ENCODE data around the gene ALPG.
"Not testable (repeated sequence)": the region's sequence is repeated elsewhere in the genome, so short reads cannot be mapped to it uniquely, and the experiment has no call there.

Gene ALPG

GRCh38 chr2:232377841-232378734, 28.6 kb upstream of the ALPG start:
- no peak for DNase-seq

- DNase-seq, result not testable (repeated sequence)
Observed at GRCh38 chr2:232378735-232379151, 27.9 kb upstream of the ALPG start, which contains the start of gene ALPP. Gene ALPP, plus strand, starts transcription at chr2:232378751. Its CDS starts 52 bp downstream, at chr2:232378803.

DNA sequence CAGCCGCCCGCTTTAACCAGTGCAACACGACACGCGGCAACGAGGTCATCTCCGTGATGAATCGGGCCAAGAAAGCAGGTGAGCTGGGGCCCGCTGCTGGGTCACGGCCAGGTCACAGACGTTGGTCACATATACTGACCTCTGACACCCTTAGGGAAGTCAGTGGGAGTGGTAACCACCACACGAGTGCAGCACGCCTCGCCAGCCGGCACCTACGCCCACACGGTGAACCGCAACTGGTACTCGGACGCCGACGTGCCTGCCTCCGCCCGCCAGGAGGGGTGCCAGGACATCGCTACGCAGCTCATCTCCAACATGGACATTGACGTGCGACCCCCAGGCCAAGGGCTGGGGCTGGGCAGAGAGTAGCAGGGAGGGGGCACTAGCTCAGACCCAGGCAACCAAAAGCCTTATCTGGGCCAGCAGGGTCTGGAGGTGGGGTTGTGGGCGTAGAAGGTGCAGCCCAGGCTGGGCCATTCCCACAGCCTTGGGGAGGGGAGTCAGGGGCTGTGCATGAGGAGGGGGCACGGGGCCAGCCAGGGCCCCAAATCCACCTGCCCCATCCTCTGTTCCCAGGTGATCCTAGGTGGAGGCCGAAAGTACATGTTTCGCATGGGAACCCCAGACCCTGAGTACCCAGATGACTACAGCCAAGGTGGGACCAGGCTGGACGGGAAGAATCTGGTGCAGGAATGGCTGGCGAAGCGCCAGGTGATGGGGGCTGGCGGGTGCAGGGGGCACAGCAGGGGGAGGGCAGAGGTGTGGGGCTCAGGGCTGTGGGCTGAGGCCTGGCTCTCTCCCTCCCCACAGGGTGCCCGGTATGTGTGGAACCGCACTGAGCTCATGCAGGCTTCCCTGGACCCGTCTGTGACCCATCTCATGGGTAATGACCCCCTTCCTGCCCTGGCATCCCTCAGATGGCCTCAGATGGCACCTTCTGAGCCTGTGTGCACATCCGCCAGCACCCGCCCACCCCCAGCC, 26.7 kb upstream of the ALPG start:
- DNase-seq, result not testable (repeated sequence)

DNA sequence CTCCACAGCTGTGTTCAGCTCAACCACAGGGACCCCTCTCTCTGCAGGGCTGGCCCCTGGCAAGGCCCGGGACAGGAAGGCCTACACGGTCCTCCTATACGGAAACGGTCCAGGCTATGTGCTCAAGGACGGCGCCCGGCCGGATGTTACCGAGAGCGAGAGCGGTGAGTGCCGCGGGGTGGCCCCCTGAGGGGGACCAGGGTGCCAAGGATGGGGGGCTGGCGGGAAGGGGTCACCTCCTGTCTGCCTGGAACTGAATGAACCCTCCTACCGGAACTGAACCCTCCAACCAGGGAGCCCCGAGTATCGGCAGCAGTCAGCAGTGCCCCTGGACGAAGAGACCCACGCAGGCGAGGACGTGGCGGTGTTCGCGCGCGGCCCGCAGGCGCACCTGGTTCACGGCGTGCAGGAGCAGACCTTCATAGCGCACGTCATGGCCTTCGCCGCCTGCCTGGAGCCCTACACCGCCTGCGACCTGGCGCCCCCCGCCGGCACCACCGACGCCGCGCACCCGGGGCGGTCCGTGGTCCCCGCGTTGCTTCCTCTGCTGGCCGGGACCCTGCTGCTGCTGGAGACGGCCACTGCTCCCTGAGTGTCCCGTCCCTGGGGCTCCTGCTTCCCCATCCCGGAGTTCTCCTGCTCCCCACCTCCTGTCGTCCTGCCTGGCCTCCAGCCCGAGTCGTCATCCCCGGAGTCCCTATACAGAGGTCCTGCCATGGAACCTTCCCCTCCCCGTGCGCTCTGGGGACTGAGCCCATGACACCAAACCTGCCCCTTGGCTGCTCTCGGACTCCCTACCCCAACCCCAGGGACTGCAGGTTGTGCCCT, 25.2 kb upstream of the ALPG start:
- not testable (repeated sequence) for DNase-seq

- DNase-seq, result no peak
Observed at GRCh38 chr2:232382331-232383225, 24.1 kb upstream of the ALPG start.

GRCh38 chr2:232384466-232384865, 22.2 kb upstream of the ALPG start:
- no peak for DNase-seq

DNA sequence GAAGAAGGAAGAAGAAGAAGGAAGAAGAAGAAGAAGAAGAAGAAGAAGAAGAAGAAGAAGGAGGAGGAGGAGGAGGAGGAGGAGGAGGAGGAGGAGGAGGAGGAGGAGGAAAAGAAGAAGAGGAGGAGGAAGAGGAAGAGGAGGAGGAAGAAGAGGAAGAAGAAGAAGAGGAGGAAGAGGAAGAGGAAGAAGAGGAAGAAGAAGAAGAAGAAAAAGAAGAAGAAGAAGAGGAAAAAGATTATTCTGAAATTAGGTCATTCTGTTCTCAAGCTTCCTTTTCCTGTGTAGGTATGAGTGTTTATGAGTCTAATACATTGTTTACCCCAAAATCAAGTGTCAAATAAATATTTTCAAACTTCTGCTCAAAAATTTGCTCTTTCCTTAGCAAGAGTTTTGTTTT, 21.6 kb upstream of the ALPG start:
- DNase-seq, result not testable (repeated sequence)

- peak; percentile 32 for DNase-seq
Observed at GRCh38 chr2:232385660-232386489, 20.8 kb upstream of the ALPG start.

DNA sequence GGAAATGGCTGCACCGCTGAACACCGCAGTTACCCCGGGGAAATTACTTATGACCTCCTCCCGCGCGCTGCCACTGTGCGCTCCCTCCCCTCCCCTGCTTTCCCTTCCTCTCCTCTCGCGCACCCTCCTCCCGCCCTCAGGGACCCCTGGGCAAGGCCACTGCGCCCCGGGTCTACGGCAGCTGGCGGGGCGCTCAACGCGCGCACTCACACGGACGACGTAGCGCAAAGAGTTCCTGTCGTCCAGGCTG, 20.2 kb upstream of the ALPG start:
- no peak for DNase-seq

DNA sequence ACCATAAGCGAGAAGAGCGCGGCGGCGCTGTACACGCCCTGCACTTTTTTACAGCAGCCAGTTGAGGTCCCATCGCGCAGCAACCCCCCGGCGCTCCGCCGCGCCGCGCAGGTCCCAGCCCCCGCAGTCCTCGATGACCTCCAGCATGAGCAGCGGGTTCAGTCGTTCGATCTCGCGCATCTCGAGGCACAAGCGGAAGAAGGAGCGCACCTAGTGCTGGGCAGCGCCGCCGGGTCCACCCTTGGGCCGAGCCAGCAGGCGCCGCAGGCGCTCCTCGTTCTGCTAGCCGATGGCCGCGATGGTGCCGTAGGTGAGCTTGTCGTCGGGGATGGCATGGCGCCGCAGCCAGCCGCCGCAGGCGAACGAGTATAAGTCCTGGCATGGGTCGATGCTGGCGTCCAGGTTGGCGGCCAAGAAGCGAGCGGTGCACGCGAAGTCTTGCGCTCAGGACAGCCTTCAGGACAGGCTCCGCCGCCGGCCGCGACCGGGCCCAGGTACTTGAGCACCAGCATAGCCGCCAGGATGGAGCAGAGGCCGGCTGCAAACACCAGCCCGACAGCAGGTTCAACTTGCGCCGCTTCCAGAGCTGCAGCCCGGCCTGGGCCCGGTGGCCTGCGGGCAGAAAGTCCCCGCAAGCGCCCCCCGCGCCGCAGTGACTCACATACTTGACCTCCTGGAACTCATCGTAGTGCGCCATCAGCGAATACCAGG, 19.7 kb upstream of the ALPG start:
- no peak for DNase-seq

DNA sequence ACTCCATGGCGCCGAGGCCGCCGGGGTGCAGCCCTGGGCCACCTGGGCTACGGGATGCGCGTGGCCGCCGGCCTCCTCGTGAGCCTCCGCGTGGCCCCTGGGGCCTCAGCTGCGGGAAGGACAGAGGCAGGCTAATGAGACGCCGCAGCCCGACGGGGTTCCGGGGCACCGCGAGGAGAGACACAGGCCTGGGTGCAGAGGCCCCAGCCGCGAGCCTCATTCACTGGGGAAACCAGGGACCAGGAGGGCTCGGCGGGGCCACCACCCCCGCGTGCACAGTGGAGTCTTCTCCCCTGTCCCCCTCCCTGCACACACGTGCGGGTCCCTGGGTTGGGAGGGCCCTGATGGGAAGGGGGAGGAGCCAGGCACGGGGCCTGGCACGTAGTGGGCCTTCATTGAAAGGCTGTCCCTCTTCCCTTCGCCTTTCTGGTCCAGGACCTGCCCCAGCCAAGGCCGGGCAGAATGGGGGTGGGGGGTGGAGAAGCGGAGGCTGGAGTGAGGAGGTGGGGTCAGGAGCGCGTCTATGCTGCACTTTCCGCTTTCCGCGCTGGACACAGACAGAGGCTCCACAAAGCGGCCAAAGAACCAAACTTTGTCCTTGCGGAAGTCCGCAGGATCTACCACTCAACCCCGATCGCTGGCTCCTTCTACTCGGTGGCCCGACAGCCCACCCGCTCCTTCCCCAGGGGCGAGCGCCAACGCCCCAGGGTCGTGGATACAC, 19.0 kb upstream of the ALPG start:
- no peak for DNase-seq

DNA sequence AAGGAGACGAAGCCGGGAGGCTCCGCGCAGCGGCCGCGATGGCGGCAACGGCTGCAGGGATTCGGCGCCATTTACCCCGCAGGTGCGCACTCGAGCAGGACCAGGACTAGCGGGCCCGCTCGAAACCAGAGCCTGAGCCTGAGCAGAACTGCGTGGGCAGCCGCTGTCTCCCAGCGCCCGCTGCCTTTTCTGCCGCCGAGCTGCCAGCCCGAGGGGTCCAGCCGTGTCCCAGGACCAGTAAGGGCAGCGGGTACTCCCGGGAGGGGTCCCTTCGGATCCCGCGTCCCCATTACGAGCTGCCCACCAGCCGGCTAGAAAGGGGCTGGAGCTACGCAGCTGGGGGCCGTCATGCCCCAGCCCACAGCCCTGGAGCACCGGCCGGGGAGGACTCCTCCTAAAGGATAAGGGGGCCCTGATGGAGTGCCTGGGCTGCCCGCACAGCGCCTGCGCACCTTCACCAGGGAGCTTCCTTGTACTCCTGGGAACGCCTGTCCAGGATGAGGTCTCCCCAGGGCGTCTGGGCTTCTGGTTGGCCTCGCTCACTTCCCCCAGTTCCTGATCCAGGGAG, 18.2 kb upstream of the ALPG start:
- no peak for DNase-seq

- DNase-seq, result no peak
Observed at GRCh38 chr2:232389327-232389726, 17.3 kb upstream of the ALPG start.

DNA sequence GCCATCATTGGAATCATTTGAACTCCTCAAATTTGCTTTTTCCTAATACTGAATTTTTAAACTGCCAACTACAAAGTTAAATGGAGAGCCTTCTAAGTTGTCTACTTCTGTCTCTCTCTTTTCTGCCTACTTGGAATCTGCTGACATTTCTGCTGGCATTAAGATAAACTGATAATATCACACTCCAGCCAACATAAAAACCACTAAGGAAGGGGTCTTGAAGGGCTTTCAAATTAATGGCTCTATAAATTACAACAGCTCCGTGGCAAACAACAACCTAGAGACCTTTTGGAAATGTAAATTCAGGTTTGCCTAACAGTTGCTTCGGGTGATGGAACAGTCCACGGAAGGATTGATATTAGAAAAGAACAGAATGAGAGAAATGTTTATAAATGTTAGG, 16.0 kb upstream of the ALPG start:
- DNase-seq, result no peak

- DNase-seq, result no peak
Observed at GRCh38 chr2:232393556-232393955, 13.1 kb upstream of the ALPG start.

DNA sequence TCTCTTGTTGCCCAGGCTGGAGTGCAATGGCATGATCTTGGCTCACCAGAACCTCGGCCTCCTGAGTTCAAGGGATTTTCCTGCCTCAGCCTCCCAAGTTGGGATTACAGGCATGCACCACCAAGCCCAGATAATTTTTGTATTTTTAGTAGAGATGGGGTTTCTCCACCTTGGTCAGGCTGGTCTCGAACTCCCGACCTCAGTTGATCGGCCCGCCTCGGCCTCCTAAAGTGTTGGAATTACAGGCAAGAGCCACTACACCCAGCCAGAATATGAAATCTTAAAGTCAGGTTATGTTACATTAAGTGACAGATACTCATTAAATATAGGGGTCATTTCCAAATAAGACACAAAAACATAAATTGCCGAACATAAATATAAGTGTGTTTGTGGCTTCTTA, 12.2 kb upstream of the ALPG start:
- not testable (repeated sequence) for DNase-seq

DNA sequence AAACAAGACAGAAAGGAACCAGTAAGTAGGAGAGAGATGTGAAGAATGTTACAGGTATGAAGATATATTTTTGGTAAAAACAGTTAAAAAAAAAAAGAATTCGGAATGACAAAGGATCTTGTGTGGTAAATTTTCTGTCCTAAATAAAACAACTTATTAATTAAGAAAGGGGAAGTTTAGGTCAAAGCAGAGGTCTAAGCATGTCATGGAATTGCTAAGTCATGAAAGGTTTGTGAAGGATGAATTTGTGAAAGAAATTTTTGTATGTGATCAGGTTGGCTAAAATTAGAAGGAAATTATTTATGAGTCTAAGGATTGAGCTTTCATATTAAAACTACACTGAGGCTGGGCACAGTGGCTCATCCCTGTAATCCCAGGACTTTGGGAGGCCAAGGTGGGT, 11.1 kb upstream of the ALPG start:
- no peak for DNase-seq

DNA sequence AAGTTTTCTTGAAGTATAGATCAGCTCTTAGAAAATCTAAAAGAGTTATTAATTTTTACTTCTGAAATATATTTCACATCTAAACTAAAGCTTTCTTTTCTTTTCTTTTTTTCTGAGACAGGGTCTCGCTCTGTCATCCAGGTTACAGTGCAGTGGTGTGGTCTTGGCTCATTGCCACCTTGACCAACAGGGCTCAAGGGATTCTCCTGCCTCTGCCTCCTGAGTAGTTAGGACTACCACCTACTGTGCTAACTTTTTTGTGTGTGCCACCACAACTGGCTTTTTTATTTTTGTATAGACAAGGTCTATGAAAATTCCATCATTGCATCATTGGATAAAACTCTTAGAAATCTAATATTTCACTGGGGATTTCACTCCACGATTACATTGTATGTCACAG, 10.0 kb upstream of the ALPG start:
- no peak for DNase-seq
